SK-N-SH (cell line): ENCODE data around the gene ZNF584. TPM values are rescaled to one million over a fixed set of nuclear protein-coding genes. Genes with fewer than 3 reads are reported as not detected.

ENCODE experiments used
- CTCF ChIA-PET: fragments of 300-600, 350-600 bp; formaldehyde crosslinking; extraction: SDS; loops from one replicate; lab custom pipeline; 2021; lab: Yijun Ruan, JAX
- POLR2A ChIA-PET: fragments of 350-600 bp; sonication (Branson Sonifier 250); formaldehyde crosslinking; extraction: SDS; loops from one replicate; lab custom pipeline; 2020; ENCODE audit warnings: antibody characterized with exemption, inconsistent platforms; lab: Yijun Ruan, JAX
- DNase-seq: peaks from one replicate; pipeline ENCODE4 v3.0.0; 2012
- H2AFZ ChIP-seq: fragments of 200-600 bp; sonication (generic); 2 replicates; pipeline ENCODE4 v1.8.1; 2016; ENCODE audit warnings: antibody characterized with exemption, mild to moderate bottlenecking, low read depth
- H3F3A ChIP-seq: fragments of 200-600 bp; sonication (generic); replicated peaks from 2 replicates; pipeline ENCODE3; 2016; ENCODE audit warnings: antibody characterized with exemption, mild to moderate bottlenecking; ENCODE audit not compliant: insufficient read depth
- H3K27ac ChIP-seq, 2 experiments: fragments of 200-500 bp in 1 of 2; fragments of 200-600 bp in 1 of 2; sonication (Bioruptor generic) in 1 of 2; sonication (generic), shearing (Covaris generic) in 1 of 2; 2 replicates each; pipeline versions ENCODE4 v1.5.1 to v1.6.1; 2014 to 2016; ENCODE audit warnings: low read depth in 2 of 2, inconsistent platforms in 1 of 2, low read length in 1 of 2, mild to moderate bottlenecking in 1 of 2, mixed read lengths in 1 of 2
- H3K27me3 ChIP-seq: fragments of 200-600 bp; sonication (generic), shearing (Covaris generic); 2 replicates; pipeline ENCODE4 v1.6.1; 2016; ENCODE audit warnings: mixed run types; ENCODE audit not compliant: insufficient read depth
- H3K36me3 ChIP-seq, 2 experiments: fragments of 200-500 bp in 1 of 2; fragments of 200-600 bp in 1 of 2; sonication (Bioruptor generic) in 1 of 2; sonication (generic) in 1 of 2; replicated peaks in 1 of 2; 2 replicates each; pipeline versions ENCODE3 to v1.5.1; 2014 to 2016; ENCODE audit warnings: low read length in 1 of 2, mild to moderate bottlenecking in 1 of 2; ENCODE audit not compliant: insufficient read depth in 2 of 2, control insufficient read depth in 1 of 2
- H3K4me1 ChIP-seq, 2 experiments: fragments of 200-500 bp in 1 of 2; fragments of 200-600 bp in 1 of 2; sonication (Bioruptor generic) in 1 of 2; sonication (generic), shearing (Covaris generic) in 1 of 2; 2 replicates each; pipeline versions ENCODE4 v1.5.1 to v1.6.1; 2014 to 2016; ENCODE audit warnings: low read depth in 1 of 2, low read length in 1 of 2, mixed run types in 1 of 2; ENCODE audit not compliant: insufficient read depth in 2 of 2, control insufficient read depth in 1 of 2
- H3K4me2 ChIP-seq: fragments of 200-600 bp; sonication (generic), shearing (Covaris generic); 2 replicates; pipeline ENCODE4 v1.6.1; 2017; ENCODE audit warnings: mixed run types
- H3K4me3 ChIP-seq, 2 experiments: fragments of 200-500 bp in 1 of 2; fragments of 200-600 bp in 1 of 2; sonication (Bioruptor generic) in 1 of 2; sonication (generic), shearing (Covaris generic) in 1 of 2; 2 replicates each; pipeline versions ENCODE4 v1.5.1 to v1.8.1; 2014 to 2016; ENCODE audit warnings: low read depth in 2 of 2, inconsistent platforms in 1 of 2, low read length in 1 of 2, mild to moderate bottlenecking in 1 of 2, mixed read lengths in 1 of 2, moderate library complexity in 1 of 2
- H3K79me2 ChIP-seq: fragments of 200-600 bp; sonication (generic); 2 replicates; pipeline ENCODE4 v1.8.1; 2017; ENCODE audit warnings: mild to moderate bottlenecking; ENCODE audit not compliant: insufficient read depth
- H3K9ac ChIP-seq: fragments of 200-600 bp; sonication (generic); 2 replicates; pipeline ENCODE4 v1.6.1; 2017; ENCODE audit warnings: mixed run types
- H3K9me2 ChIP-seq: fragments of 200-600 bp; sonication (generic); 2 replicates; pipeline ENCODE4 v1.6.1; 2017; ENCODE audit warnings: mixed run types
- H3K9me3 ChIP-seq: fragments of 200-600 bp; sonication (generic); 2 replicates; pipeline ENCODE4 v1.6.1; 2017; ENCODE audit warnings: mixed run types, mild to moderate bottlenecking, moderate library complexity
- H4K20me1 ChIP-seq: fragments of 200-600 bp; sonication (generic); 2 replicates; pipeline ENCODE4 v1.6.1; 2017; ENCODE audit warnings: mild to moderate bottlenecking, mixed run types; ENCODE audit not compliant: insufficient read depth
- CHD2 ChIP-seq: fragments of 150-350 bp; IDR thresholded peaks from 2 replicates; pipeline ENCODE4 v1.6.1; 2018; ENCODE audit warnings: low read length; ENCODE audit not compliant: partially characterized antibody
- ELF1 ChIP-seq: IDR thresholded peaks from 2 replicates; pipeline ENCODE4 v1.4.0; 2012
- EP300 ChIP-seq, 2 experiments: IDR thresholded peaks; 2 replicates each; pipeline versions ENCODE4 v1.4.0 to v1.6.1; 2012; ENCODE audit warnings: borderline replicate concordance in 1 of 2, low read depth in 1 of 2, low read length in 1 of 2
- GABPA ChIP-seq: IDR thresholded peaks from 2 replicates; pipeline ENCODE4 v1.4.0; 2012; ENCODE audit warnings: low read depth, mild to moderate bottlenecking
- JUND ChIP-seq: IDR thresholded peaks from 2 replicates; pipeline ENCODE4 v1.4.0; 2012
- MEF2A ChIP-seq: IDR thresholded peaks from 2 replicates; pipeline ENCODE4 v1.4.0; 2012; ENCODE audit warnings: low read depth, borderline replicate concordance
- MXI1 ChIP-seq: IDR thresholded peaks from 2 replicates; pipeline ENCODE4 v1.6.1; 2012; ENCODE audit warnings: mild to moderate bottlenecking, low read depth, low read length, improper control_type of control experiment
- RAD21 ChIP-seq: IDR thresholded peaks from 2 replicates; pipeline ENCODE4 v1.6.1; 2012; ENCODE audit warnings: mild to moderate bottlenecking, low read length
- RCOR1 ChIP-seq: fragments of 150-350 bp; IDR thresholded peaks from 2 replicates; pipeline ENCODE4 v1.6.1; 2017; ENCODE audit warnings: antibody characterized with exemption, low read length
- SMC3 ChIP-seq: IDR thresholded peaks from 2 replicates; pipeline ENCODE4 v1.6.1; 2012; ENCODE audit warnings: low read depth, low read length, improper control_type of control experiment
- TAF1 ChIP-seq: IDR thresholded peaks from 2 replicates; pipeline ENCODE4 v1.6.1; 2012; ENCODE audit warnings: low read depth, mild to moderate bottlenecking, low read length, moderate library complexity, borderline replicate concordance
- YY1 ChIP-seq: IDR thresholded peaks from 2 replicates; pipeline ENCODE4 v1.4.0; 2012; ENCODE audit warnings: low read depth, mild to moderate bottlenecking
- WGBS: methylation state at CpG from one replicate; pipeline ENCODE4 v1.1.6; 2017; ENCODE audit warnings: low lambda C conversion rate; 5-methylcytosine and 5-hydroxymethylcytosine counted together
- polyA plus RNA-seq, 3 experiments: library from polyadenylated mRNA; depleted of rRNA; stranded (reverse); fragments of >200 nt; gene quantifications; 2 replicates each; pipeline ENCODE4 v1.2.3, GENCODE V29; 2012
- TF ChIP-seq, protein P1 (sequence below): IDR thresholded peaks from 2 replicates; pipeline ENCODE4 v1.4.0; 2012; ENCODE audit warnings: low read depth
- TF ChIP-seq, protein P2 (sequence below): fragments of 200-600 bp; sonication (generic); IDR thresholded peaks from 2 replicates; pipeline ENCODE4 v1.6.1; 2017; ENCODE audit warnings: antibody characterized with exemption, mild to moderate bottlenecking, moderate library complexity
- TF ChIP-seq, protein P3 (sequence below): fragments of 150-350 bp; IDR thresholded peaks from 2 replicates; pipeline ENCODE4 v1.6.1; 2016; ENCODE audit warnings: mild to moderate bottlenecking, low read depth, low read length
- TF ChIP-seq, protein P4 (sequence below): IDR thresholded peaks from 2 replicates; pipeline ENCODE4 v1.4.0; 2012; ENCODE audit warnings: low read depth, borderline replicate concordance

The ZNF584 gene
- polyA plus RNA-seq, 1 of the 3 experiments (the other 2 are of a cell fraction): 9.4 TPM

DNA sequence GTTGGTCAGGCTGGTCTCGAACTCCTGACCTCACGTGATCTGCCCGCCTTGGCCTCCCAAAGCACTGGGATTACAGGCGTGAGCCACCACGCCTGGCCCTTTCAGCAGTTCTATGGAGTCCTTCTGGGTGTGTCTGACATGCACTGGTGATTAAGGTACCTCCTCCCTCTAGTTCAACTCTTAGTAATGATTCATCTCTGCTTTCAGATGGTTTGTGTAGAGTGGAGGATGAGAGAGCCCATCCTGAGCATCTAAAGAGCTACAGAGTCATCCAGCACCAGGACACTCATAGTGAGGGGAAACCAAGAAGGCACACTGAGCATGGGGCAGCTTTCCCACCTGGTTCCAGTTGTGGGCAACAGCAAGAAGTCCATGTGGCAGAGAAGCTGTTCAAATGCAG lies 8.2 kb downstream of the ZNF584 start:
- no peak overlapping the region for H3K4me3 ChIP-seq
- no peak for TF ChIP-seq YY1
- TF ChIP-seq EP300 (IDR thresholded peaks at IDR 0.05; ENCODE audit: borderline replicate concordance in 1 of 2, low read depth in 1 of 2, low read length in 1 of 2): no peak
- no peak for TF ChIP-seq ELF1
- TF ChIP-seq, protein P1, sequence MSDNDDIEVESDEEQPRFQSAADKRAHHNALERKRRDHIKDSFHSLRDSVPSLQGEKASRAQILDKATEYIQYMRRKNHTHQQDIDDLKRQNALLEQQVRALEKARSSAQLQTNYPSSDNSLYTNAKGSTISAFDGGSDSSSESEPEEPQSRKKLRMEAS: no peak
- TF ChIP-seq, all 33 proteins: peak for 0
- Histone ChIP-seq H3K9ac (no peak overlapping the region), H4K20me1 (no peaks in the 10 kb centered on the region), H2AFZ (no peak overlapping the region), H3K4me2 (no peak overlapping the region), H3K9me3 (0 out of 2 replicates have a peak, but pooled peaks cover 3% of the 10 kb centered on the region), H3K36me3 (peaks cover 26 to 42% of the 10 kb centered on the region in 2 experiments), H3K27ac (no peak overlapping the region), H3K4me1 (no peaks in the 10 kb centered on the region), H3K27me3 (no peaks in the 10 kb centered on the region), H3K9me2 (no peaks in the 10 kb centered on the region), H3F3A (peaks cover 7% of the 10 kb centered on the region), H3K79me2 (peaks cover 36% of the 10 kb centered on the region)
- POLR2A ChIA-PET: no interaction called here
- 94% methylated on average over 5 of the region's 5 CpGs for WGBS
- CTCF ChIA-PET: no interaction called here
- DNase-seq: no peak

DNA sequence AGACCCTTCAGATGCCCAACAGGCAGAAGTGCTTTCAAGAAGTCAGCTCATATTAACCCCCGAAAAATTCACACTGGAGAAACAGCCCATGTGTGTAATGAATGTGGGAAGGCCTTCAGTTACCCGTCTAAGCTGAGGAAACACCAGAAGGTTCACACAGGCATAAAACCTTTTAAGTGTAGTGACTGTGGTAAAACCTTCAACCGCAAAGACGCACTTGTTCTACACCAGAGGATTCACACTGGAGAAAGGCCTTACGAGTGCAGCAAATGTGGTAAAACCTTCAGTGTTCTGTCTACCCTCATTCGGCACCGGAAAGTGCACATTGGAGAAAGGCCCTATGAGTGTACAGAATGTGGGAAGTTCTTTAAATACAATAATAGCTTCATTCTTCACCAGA lies 8.6 kb downstream of the ZNF584 start:
- H3K9ac ChIP-seq: no peak overlapping the region
- no peak overlapping the region for H3K27ac ChIP-seq
- no peak for TF ChIP-seq ELF1
- no peak for TF ChIP-seq JUND
- TF ChIP-seq RAD21: no peak
- TF ChIP-seq, all 33 proteins: peak for 0
- Histone ChIP-seq H3K79me2 (peaks cover 32% of the 10 kb centered on the region; the same call in 1 of the 2 replicates), H3K9me2 (no peaks in the 10 kb centered on the region), H3F3A (peaks cover 7% of the 10 kb centered on the region), H3K4me2 (no peak overlapping the region), H3K4me3 (no peak overlapping the region; a peak in 1 of 4 replicates), H4K20me1 (no peaks in the 10 kb centered on the region), H3K36me3 (peaks cover 26 to 42% of the 10 kb centered on the region in 2 experiments), H3K4me1 (no peaks in the 10 kb centered on the region), H3K9me3 (0 out of 2 replicates have a peak, but pooled peaks cover 3% of the 10 kb centered on the region), H3K27me3 (no peaks in the 10 kb centered on the region), H2AFZ (no peak overlapping the region)
- 94% methylated on average over 7 of the region's 7 CpGs for WGBS
- POLR2A ChIA-PET: no interaction called here
- CTCF ChIA-PET: no interaction called here
- DNase-seq: no peak

DNA sequence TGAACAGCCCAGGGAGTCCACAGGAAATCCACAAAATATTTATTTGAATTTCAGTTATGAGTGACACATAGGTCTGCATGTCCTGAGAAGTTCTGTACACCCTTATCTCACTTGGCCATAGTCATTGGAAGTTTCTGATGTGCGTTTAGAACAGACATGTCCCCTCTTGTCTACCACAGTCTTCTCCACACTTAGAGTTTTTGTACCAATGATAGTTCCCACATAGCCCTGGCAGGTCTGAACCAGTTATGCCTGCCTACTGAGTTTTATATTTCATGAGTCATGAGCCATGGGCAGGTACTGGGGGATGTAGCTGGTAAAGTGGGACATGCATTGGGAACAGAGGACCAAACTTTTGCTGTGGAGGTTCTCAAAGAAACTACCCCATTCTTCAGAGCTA lies 20.2 kb downstream of the ZNF584 start:
- Histone ChIP-seq H3K4me3 (no peak overlapping the region), H2AFZ (no peak overlapping the region), H3K9me2 (no peaks in the 10 kb centered on the region), H3K27ac (no peak overlapping the region), H3K27me3 (no peaks in the 10 kb centered on the region), H3F3A (no peaks in the 10 kb centered on the region), H3K36me3 (peaks cover 4 to 12% of the 10 kb centered on the region in 2 experiments), H3K4me2 (no peak overlapping the region), H3K9me3 (peaks cover 11% of the 10 kb centered on the region; the same call in 1 of the 2 replicates), H3K4me1 (no peaks in the 10 kb centered on the region), H3K79me2 (no peaks in the 10 kb centered on the region), H4K20me1 (no peaks in the 10 kb centered on the region), H3K9ac (no peak overlapping the region)
- 78% methylated on average over 1 of the region's 1 CpG for WGBS
- no peak for TF ChIP-seq RCOR1
- TF ChIP-seq JUND: no peak
- TF ChIP-seq, protein P2, sequence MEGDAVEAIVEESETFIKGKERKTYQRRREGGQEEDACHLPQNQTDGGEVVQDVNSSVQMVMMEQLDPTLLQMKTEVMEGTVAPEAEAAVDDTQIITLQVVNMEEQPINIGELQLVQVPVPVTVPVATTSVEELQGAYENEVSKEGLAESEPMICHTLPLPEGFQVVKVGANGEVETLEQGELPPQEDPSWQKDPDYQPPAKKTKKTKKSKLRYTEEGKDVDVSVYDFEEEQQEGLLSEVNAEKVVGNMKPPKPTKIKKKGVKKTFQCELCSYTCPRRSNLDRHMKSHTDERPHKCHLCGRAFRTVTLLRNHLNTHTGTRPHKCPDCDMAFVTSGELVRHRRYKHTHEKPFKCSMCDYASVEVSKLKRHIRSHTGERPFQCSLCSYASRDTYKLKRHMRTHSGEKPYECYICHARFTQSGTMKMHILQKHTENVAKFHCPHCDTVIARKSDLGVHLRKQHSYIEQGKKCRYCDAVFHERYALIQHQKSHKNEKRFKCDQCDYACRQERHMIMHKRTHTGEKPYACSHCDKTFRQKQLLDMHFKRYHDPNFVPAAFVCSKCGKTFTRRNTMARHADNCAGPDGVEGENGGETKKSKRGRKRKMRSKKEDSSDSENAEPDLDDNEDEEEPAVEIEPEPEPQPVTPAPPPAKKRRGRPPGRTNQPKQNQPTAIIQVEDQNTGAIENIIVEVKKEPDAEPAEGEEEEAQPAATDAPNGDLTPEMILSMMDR: no peak
- TF ChIP-seq TAF1: no peak
- no peak for TF ChIP-seq MXI1
- TF ChIP-seq, protein P3, sequence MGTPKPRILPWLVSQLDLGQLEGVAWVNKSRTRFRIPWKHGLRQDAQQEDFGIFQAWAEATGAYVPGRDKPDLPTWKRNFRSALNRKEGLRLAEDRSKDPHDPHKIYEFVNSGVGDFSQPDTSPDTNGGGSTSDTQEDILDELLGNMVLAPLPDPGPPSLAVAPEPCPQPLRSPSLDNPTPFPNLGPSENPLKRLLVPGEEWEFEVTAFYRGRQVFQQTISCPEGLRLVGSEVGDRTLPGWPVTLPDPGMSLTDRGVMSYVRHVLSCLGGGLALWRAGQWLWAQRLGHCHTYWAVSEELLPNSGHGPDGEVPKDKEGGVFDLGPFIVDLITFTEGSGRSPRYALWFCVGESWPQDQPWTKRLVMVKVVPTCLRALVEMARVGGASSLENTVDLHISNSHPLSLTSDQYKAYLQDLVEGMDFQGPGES: no peak
- TF ChIP-seq, protein P4, sequence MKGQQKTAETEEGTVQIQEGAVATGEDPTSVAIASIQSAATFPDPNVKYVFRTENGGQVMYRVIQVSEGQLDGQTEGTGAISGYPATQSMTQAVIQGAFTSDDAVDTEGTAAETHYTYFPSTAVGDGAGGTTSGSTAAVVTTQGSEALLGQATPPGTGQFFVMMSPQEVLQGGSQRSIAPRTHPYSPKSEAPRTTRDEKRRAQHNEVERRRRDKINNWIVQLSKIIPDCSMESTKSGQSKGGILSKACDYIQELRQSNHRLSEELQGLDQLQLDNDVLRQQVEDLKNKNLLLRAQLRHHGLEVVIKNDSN: no peak
- TF ChIP-seq GABPA: no peak
- no peak for TF ChIP-seq SMC3
- TF ChIP-seq MEF2A: no peak
- no peak for TF ChIP-seq CHD2
- ChIA-PET POLR2A (no interaction called here), CTCF (no interaction called here)
- no peak for DNase-seq
